Fibroblast of the aortic adventitia (primary cell): Measurements from ENCODE around the gene BTLA. TPM values are rescaled to one million over a fixed set of nuclear protein-coding genes. Genes with fewer than 3 reads are reported as not detected.
"Not testable (repeated sequence)": the region's sequence is repeated elsewhere in the genome, so short reads cannot be mapped to it uniquely, and the experiment has no call there.

Experiments
- DNase-seq: peaks from one replicate; pipeline ENCODE4 v3.0.0-alpha.2; 2010; ENCODE audit warnings: low read depth
- H3K4me3 ChIP-seq: 2 replicates; pipeline ENCODE4 v1.5.1; 2011; ENCODE audit warnings: low read depth, mild to moderate bottlenecking, control low read depth, low read length, moderate library complexity
- total RNA-seq: library from RNA; depleted of rRNA; stranded (reverse); fragments of >200 nt; gene quantifications from 2 replicates; pipeline ENCODE4 v1.2.3, GENCODE V29; 2012; ENCODE audit warnings: low replicate concordance
- TF ChIP-seq, protein P1 (sequence below): IDR thresholded peaks from 2 replicates; pipeline ENCODE4 v1.5.1; 2011; ENCODE audit warnings: mild to moderate bottlenecking, low read length, control low read depth, inconsistent platforms; ENCODE audit not compliant: insufficient read depth

BTLA gene
- total RNA-seq, 1 donor: not detected

DNA sequence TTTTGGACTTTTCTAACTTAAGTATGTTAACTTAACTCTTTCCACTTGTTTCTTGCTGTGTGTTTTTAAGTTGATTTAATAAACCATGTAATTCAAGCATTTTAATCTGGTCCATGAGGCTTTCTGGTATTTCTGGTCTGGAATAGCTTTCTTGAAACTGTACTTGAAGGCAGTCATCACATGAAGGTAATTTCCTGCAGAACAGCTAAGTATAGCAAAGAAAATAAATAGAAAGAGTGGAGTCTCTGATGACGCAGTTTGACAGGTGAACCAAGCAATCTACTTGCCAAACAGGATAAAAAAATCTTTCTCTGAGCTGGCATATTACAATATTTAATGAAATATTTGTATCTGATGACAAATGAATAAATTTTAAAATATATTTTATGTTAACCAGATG, 74.9 kb downstream of the BTLA start:
- TF ChIP-seq, protein P1, sequence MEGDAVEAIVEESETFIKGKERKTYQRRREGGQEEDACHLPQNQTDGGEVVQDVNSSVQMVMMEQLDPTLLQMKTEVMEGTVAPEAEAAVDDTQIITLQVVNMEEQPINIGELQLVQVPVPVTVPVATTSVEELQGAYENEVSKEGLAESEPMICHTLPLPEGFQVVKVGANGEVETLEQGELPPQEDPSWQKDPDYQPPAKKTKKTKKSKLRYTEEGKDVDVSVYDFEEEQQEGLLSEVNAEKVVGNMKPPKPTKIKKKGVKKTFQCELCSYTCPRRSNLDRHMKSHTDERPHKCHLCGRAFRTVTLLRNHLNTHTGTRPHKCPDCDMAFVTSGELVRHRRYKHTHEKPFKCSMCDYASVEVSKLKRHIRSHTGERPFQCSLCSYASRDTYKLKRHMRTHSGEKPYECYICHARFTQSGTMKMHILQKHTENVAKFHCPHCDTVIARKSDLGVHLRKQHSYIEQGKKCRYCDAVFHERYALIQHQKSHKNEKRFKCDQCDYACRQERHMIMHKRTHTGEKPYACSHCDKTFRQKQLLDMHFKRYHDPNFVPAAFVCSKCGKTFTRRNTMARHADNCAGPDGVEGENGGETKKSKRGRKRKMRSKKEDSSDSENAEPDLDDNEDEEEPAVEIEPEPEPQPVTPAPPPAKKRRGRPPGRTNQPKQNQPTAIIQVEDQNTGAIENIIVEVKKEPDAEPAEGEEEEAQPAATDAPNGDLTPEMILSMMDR: no peak
- no peak overlapping the region for H3K4me3 ChIP-seq
- no peak for DNase-seq

DNA sequence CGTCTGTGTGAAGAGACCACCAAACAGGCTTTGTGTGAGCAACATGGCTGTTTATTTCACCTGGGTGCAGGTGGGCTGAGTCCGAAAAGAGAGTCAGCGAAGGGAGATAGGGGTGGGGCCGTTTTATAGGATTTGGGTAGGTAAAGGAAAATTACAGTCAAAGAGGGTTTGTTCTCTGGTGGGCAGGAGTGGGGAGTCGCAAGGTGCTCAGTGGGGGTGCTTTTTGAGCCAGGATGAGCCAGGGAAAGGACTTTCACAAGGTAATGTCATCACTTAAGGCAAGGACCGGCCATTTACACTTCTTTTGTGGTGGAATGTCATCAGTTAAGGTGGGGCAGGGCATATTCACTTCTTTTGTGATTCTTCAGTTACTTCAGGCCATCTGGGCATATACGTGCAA, 76.4 kb downstream of the BTLA start:
- H3K4me3 ChIP-seq, DNase-seq: not testable (repeated sequence)

DNA sequence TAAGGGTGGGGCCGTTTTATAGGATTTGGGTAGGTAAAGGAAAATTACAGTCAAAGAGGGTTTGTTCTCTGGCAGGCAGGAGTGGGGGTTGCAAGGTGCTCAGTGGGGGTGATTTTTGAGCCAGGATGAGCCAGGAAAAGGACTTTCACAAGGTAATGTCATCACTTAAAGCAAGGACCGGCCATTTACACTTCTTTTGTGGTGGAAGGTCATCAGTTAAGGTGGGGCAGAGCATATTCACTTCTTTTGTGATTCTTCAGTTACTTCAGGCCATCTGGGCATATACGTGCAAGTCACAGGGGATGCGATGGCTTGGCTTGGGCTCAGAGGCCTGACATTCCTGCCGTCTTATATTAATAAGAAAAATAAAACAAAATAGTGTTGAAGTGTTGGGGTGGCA, 80.7 kb downstream of the BTLA start:
- not testable (repeated sequence) for DNase-seq, H3K4me3 ChIP-seq

DNA sequence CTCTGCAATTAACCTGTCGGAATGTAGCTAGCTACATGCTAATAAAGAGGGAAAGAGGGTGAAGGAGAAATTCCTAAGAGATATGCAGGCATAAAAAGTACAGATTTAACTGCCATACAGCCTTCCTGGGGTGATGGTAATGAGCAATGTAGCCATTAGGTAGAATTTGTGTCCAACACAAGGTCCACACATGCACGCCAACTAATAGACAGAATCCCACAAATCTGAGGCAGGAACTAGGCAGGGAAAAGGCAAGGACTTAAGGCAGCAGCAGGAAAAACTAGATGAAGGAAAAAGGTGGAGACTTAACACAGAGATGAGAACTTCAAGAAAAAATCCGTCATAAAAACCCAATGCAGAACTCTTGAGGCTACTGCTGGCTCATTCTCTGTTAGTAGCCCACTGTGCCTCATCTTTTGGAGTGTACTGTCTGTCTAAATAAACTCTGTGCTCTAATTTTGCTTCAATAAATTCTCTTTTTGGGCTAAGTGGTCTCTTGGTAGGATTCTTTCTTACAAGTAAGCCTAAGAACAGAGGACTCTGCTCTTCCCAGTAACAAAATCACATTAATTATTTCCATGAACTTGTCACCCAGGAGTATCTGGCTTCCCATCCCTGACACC, 81.5 kb downstream of the BTLA start:
- H3K4me3 ChIP-seq: no peak overlapping the region
- TF ChIP-seq, protein P1: no peak
- no peak for DNase-seq

DNA sequence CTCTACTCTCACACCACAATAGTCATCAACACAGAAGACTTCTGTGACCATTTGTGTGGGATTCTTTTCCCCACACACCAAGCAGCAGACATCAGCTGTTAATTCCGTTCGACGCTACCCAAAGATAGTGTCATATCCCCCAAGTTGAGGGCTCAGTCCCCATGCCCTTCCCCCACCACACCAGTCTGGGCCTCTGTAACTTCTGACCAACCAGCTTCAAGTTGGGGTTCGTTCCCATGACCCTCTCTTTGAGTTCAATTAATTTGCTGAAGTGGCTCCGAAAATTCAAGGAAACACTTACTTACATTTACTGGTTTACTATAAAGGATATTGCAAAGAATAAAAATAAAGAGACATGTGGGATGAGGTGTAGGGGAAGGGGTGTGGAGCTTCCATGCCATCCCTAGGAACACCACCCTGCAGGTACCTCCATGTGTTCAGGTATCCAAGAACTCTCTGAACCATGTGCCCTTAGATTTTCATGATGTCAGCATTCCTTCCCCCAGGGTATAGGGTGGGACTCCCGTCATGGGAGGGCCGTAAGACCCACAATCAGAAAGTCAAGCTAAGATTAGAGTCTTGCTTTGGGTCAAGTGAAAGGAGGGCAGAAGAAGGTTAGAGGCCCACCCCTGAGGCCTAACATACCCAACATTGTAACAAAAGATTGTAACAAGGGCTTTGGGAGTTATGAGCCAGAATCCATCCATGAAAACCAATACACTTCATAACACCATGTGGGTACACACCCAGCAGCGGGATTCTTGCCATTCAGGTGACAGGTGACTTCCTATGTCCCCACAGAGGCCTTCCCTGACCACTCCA, 82.7 kb downstream of the BTLA start:
- H3K4me3 ChIP-seq: no peak overlapping the region
- TF ChIP-seq, protein P1: no peak
- no peak for DNase-seq

DNA sequence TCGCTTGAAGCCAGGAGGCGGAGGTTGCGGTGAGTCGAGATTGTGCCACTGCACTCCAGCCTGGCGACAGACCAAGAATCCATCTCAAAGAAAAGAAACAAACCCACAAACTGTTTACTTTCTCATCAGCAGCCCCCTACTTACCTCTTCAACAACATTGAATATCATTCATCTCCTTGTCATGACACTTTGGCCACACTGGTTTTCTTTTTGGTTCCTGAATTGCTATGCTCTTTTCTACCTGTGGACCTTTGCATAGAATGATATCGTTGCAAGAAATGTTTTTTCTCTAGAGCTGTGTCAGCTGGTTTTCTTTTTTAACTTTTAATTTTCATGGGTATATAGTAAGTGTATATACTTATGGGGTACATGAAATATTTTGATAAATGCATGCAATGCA, 83.9 kb downstream of the BTLA start:
- TF ChIP-seq, protein P1: no peak
- no peak for DNase-seq
- no peak overlapping the region for H3K4me3 ChIP-seq

Other genes with a start within 250 kb of the BTLA start
- gene SLC9C1, start 205.3 kb downstream of the BTLA start, total RNA-seq: 0.33 and 0.45 TPM in 2 replicates
- gene CD200, start 166.3 kb downstream of the BTLA start, total RNA-seq: 3.3 and 3.7 TPM in 2 replicates
- 80.4 and 90.4 TPM in 2 replicates for gene ATG3, start 62.5 kb upstream of the BTLA start, total RNA-seq
- gene SLC35A5, start 62.6 kb upstream of the BTLA start, total RNA-seq: 73.5 and 81.5 TPM in 2 replicates
- gene CCDC80, start 141.7 kb upstream of the BTLA start, total RNA-seq: 614 and 2,284 TPM in 2 replicates